Inflammatory macrophage (primary cell): ENCODE measurements around the gene ANKZF1.
"Not testable (repeated sequence)": the region's sequence is repeated elsewhere in the genome, so short reads cannot be mapped to it uniquely, and the experiment has no call there.

ENCODE experiments used
- DNase-seq, 2 donors: peaks; one replicate each; pipeline ENCODE4 v3.0.0-alpha.2; 2020 to 2022
- total RNA-seq, 18 experiments: gene quantifications; one replicate each; lab custom pipeline; 2026; ENCODE audit warnings: mixed read lengths in 6 of 18, inconsistent platforms in 2 of 18; lab: John Stamatoyannopoulos, UW

ANKZF1 gene, protein sequence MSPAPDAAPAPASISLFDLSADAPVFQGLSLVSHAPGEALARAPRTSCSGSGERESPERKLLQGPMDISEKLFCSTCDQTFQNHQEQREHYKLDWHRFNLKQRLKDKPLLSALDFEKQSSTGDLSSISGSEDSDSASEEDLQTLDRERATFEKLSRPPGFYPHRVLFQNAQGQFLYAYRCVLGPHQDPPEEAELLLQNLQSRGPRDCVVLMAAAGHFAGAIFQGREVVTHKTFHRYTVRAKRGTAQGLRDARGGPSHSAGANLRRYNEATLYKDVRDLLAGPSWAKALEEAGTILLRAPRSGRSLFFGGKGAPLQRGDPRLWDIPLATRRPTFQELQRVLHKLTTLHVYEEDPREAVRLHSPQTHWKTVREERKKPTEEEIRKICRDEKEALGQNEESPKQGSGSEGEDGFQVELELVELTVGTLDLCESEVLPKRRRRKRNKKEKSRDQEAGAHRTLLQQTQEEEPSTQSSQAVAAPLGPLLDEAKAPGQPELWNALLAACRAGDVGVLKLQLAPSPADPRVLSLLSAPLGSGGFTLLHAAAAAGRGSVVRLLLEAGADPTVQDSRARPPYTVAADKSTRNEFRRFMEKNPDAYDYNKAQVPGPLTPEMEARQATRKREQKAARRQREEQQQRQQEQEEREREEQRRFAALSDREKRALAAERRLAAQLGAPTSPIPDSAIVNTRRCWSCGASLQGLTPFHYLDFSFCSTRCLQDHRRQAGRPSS
- total RNA-seq: 2.4 to 21.6 (median 12.9) reads per million in 18 experiments

DNA sequence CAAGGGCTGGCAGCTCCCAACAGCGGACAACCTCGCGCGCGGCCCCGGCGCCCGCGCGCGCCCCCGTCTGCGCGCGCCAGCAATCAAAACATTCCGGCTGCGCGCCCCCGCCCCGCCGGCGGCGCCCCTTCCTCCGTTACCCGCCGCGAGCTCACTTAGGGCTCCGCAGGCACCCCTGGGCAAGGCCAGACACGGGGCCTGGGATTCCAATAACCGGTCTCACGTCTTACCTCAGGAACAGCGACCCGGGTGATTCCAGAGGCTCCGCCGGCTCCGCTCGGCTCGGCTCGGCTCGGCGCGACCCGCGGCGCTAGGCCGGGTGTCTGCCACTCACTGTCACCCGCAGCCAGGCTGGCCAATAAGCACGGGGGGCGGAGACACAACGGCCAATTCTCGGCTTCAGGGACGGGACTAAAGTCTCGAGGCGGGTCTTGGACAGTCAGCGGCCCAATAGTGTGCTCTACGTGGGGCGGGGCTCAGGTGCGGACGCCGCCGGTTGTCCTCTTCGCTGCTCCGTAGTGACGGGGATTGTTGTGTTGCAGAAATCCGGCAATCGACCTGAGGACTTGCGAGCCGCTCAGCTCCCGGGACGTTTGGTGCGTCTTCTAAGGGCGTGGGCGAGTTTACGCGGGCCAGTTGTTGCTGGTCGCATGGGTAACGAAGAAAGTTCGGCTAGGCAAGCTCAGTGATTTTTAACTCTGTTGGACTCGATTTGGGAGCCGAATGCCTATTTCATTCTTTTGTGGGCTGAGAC, at the start of gene ANKZF1, which contains the start of gene ATG9A:
ANKZF1 (plus strand) TSS at position 502 of the 754 bp plus-strand sequence. CDS start 452 bp downstream, outside the sequence.
ATG9A (minus strand) TSS at position 332 of the 754 bp plus-strand sequence. CDS start 1,612 bp downstream, outside the sequence.
- peak; percentile 99 for DNase-seq

DNA sequence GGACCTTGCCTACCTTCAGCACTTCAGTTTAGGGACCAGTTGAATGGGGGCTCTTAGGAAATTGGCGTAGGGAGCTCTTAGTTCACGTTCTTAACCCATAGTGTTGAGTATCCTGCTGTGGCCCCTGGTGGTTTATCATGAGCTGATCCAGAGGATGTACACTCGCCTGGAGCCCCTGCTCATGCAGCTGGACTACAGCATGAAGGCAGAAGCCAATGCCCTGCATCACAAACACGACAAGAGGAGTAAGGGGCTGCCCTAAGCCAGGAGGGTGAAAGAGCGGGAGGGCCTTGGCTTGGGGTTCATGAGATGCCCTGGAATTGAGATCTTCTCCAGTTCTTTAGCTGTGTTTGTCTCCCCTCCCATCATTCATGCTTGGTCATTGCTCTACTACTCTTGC, 48.6 kb upstream of the ANKZF1 start:
- no peak for DNase-seq

DNA sequence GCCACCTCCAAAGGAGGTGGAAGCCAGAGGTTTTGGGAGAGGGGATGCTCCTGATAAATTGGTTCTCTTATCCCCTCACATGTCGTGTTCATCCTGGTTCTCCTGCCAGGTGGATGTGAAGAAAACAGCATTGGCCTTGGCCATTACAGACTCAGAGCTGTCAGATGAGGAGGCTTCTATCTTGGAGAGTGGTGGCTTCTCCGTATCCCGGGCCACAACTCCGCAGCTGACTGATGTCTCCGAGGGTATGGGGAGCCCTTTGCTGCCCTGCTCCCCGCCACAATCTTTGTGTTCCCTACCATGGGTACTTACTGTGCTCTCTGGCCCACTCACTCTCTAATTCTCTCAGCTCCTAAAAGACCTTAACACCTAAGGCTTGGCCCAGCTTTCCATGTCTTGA, 48.1 kb upstream of the ANKZF1 start:
- no peak for DNase-seq

DNA sequence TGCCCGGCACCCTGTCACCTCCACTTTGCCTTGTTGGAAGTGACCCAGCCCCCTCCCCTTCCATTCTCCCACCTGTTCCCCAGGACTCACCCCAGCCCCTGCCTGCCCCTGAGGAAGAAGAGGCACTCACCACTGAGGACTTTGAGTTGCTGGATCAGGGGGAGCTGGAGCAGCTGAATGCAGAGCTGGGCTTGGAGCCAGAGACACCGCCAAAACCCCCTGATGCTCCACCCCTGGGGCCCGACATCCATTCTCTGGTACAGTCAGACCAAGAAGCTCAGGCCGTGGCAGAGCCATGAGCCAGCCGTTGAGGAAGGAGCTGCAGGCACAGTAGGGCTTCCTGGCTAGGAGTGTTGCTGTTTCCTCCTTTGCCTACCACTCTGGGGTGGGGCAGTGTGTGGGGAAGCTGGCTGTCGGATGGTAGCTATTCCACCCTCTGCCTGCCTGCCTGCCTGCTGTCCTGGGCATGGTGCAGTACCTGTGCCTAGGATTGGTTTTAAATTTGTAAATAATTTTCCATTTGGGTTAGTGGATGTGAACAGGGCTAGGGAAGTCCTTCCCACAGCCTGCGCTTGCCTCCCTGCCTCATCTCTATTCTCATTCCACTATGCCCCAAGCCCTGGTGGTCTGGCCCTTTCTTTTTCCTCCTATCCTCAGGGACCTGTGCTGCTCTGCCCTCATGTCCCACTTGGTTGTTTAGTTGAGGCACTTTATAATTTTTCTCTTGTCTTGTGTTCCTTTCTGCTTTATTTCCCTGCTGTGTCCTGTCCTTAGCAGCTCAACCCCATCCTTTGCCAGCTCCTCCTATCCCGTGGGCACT, 47.1 kb upstream of the ANKZF1 start:
- DNase-seq: peak; percentile 63 to 65

DNA sequence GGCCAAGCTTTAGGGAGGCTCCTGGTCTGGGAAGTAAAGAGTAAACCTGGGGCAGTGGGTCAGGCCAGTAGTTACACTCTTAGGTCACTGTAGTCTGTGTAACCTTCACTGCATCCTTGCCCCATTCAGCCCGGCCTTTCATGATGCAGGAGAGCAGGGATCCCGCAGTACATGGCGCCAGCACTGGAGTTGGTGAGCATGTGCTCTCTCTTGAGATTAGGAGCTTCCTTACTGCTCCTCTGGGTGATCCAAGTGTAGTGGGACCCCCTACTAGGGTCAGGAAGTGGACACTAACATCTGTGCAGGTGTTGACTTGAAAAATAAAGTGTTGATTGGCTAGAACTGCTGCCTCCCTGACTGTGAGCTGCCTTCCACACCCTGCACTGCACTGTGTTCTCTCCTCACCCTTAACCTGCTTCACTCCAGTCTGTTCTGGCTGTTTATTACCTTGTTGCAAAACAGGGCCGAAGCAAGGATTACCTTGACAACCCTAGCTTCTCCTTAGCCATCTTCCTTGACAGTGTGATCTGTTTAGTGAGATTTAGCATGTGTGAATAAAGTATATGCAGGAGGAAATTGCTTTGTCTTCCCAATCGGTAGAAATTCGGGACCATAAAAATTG, 46.3 kb upstream of the ANKZF1 start:
- no peak for DNase-seq

DNA sequence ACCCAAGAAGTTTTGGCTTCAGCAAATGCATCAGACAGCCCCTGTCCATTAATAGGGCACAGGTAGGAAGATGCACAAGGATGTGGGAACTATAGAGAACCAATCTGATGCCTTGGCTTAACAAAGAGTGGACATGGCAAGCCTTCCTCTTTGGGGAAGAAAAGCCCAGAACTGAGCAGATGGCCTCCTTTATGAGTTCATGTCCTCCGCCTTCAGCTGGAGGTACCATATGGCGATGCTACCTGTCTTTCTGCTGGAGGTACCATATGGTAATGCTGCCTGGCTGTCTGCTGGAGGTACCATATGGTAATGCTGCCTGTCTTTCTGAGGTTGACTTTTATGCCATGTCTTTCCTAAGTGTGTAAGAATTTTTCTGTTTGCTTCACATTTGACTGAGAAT, 45.5 kb upstream of the ANKZF1 start:
- no peak for DNase-seq

DNA sequence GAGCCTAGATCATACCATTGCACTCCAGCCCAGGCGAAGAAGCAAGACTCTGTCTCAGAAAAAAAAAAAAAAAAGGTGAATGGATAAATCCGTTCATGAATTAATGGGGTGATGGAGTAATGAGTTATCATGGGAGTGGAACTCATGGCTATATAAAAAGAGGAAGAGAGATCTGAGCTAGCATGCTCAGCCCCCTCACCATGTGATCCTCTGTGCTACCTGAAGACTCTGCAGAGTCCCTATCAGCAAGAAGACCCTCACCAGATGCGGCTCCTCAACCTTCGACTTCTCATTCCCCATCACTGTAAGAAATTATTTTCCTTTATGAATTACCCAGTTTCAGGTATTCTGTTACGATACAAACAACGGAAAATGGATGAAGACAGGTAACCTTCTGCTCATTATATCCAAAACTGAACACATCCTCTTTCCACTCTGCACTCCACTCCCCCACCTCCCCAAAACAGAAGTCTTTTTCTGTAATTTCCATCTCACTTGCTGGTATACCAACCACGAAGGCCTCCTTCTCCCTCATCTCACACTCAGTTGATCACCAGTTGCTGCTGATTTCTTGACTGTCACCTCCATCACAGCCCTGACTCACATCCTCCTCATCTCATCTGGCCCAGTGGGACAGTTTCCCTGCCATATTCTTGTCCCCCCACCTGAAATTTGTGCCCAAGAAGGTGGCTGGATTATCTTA, 42.7 kb upstream of the ANKZF1 start:
- no peak for DNase-seq

DNA sequence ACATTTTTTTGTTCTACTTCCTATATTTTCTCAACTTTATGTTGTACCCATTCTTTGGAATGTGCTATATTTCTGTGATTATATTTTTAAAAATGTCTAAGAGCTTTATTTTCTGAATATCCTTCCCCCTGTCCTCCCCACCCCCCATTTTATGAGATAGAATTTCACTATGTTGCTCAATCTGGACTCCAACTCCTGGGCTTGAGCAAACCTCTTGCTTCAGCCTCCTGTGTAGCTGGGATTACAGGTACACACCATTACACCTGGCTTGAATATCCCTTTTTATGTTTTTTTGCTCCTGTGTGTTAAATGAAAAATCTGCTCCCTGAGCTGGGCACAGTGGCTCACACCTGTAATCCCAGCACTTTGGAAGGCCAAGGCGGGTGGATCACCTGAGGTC, 32.2 kb upstream of the ANKZF1 start:
- DNase-seq: no peak

DNA sequence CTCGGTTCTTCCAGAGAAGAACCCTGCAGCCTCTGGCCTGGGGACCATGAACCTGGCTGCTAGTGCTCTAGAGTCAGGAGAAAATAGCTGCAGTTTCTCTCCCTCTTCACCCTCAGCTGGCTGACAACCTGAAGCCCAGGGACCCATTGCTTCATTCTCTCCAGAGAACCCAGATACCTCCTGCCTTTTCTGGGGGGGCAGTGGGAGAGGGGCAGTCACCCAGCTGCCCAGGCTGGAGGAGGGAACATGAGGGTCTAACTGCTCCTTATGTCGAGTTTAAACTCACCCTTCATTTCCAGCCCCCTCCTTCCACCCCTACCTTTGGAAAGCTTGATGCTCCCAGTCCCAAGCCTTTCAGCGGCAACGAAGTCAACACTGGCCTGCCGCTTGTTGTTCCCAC, 30.6 kb upstream of the ANKZF1 start:
- no peak for DNase-seq

DNA sequence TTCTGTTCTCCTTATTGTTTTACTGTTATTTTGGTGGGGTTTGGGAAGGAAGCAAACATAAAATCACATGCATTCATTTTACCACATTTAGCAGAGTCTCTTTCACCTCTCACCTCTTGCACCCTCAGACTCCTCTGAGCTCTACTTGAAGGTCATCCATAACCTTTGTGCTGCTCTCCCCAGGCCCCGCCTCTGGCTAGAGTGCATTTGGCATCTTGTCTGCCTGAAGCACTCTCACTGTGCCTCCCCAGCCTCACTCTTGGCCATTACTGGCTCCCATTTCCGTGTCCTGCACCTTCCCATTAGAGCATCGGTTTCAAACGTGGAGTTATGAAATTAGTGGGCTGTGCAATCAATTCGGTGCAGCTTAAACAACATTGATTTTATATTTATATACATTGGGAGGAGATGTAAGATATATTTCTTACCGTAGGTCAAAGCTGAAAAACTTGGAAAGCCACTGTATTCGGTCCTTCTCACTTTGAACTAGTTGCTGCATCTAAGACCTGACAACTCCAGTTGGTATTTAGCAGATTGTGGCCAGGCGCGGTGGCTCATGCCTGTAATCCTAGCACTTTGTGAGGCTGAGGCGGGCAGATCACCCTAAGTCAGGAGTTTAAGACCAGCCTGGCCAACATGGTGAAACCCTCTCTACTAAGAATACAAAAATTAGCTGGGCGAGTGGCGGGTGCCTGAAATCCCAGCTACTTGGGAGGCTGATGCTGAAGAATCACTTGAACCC, 30.0 kb upstream of the ANKZF1 start:
- DNase-seq: no peak

DNA sequence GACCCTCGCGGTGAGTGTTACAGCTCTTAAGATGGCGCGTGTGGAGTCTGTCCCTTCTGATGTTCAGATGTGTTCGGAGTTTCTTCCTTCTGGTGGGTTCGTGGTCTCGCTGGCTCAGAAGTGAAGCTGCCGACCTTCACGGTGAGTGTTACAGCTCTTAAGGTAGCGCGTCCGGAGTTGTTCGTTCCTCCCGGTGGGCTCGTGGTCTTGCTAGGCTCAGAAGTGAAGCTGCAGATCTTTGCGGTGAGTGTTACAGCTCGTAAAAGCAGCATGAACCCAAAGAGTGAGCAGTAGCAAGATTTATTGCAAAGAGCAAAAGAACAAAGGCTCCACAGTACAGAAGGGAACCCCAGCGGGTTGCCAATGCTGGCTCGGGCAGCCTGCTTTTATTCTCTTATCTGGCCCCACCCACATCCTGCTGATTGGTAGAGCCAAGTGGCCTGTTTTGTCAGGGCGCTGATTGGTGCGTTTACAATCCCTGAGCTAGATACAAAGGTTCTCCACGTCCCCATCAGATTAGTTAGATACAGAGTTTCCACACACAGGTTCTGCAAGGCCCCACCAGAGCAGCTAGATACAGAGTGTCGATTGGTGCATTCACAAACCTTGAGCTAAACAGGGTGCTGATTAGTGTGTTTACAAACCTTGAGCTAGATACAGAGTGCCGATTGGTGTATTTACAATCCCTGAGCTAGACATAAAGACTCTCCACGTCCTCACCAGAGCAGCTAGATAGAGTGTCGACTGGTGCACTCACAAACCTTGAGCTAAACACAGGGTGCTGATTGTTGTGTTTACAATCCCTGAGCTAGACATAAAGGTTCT, 28.9 kb upstream of the ANKZF1 start:
- not testable (repeated sequence) for DNase-seq

DNA sequence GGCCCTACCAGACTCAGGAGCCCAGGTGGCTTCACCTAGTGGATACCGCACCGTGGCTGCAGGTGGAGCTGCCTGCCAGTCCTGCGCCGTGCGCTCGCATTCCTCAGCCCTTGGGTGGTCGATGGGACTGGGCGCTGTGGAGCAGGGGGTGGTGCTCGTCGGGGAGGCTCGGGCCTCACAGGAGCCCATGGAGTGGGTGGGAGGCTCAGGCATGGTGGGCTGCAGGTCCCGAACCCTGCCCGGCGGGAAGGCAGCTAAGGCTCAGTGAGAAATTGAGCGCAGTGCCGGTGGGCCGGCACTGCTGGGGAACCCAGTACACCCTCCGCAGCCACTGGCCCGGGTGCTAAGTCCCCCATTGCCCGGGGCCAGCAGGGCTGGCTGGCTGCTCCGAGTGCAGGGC, 28.3 kb upstream of the ANKZF1 start:
- DNase-seq: not testable (repeated sequence)

DNA sequence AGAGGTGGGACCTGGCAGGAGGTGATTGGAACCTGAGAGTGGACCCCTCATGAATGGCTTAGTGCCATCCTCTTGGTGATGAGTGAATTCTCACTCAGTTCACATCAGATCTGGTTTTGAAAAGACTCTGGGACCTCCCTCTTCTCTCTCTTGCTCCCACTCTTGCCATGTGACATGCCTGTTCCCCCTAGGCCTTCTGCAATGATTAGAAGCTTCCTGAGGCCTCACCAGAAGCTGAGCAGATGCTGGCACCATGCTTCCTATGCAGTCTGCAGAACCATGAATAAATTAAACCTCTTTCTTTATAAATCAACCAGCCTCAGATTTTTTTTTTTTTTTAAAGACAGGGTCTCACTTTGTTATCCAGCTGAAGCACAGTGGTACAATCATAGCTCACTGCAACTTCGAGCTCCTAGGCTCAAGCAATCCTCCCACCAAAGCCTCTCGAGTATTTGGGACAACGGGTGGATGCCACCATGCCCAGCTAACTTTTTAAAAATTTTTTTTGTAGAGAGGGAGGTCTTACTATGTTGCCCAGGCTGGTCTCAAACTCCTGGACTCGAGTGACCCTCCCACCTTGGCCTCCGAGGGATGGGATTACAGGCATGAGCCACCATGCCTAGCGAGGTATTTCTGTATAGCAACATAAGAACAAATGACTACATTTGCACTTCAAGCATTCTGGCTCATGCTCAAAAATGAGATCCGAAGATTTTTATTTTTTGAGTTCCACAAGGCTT, 25.0 kb upstream of the ANKZF1 start:
- DNase-seq: no peak

DNA sequence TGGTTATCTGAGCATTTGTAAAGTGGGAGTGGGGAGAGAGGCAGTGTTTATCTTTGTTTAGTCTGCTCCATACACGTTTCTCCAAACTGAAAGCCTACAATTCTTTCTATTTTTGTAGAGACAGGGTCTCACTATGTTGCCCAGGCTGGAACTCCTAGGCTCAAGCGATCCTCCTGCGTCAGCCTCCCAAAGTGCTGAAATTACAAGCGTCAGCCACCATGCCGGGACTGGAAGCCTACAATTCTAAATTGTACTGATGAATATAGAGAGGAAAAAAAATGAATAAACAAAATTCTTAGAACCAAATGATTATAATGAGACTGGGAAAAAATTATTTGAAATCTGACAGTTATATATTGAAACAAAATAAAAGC, 24.5 kb upstream of the ANKZF1 start:
- no peak for DNase-seq

DNA sequence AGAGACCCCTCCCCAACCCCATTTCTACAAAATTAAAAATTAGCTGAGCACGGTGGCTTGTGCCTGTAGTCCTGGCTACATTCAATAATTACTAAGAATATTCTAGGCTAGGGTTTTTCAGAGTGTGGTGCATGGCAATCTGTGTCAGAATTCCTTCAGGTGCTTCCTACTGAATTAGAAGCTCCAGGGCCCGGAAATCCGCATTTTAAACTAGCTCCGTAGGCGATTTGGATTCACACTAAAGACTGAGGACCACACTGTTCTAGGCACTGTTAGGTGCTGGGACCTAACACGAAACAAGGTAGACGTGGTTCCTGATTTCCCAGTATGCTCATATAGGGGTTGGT, 23.7 kb upstream of the ANKZF1 start:
- DNase-seq: no peak

DNA sequence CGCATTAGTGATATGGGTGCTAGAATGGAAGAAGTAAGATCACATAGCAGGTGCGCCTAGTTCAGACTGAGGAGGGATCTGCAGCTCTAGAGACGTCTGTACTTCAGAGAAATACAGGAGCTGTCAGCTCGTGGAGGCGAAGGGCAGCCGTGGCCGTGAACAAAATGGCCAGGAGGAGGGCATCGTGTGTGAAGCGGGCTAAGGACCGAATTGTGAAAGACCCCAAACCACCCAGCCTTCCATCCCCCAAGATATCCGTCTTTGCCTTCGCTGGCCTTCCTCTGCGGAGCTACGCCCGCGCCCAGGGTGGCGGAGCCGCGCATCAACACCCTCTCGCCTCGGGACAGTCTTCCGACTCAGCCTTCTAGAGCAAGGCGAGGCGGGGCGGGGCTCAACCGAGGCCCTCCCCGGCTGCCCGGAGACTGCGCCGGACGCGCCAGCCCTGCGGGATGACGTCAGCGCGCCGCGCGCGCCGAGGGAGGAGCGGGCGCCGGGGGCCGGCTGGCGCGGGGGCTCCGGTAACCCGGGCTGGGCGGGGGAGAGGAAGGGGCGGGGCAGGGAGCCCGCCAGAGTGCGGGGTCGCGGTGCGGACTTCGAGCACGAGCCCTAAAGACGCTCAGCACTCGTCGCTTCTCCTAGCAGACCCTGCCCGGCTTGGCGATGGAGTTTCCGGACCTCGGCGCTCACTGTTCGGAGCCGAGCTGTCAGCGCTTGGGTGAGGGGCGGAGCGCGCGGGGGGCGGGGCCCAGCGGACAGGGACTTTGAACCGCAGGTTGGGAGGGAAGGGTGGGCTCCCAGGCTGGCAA, 23.1 kb upstream of the ANKZF1 start, which contains the start of gene ZFAND2B:
ZFAND2B (plus strand) TSS at position 455 of the 806 bp plus-strand sequence; CDS start at position 661, 206 bp downstream.
- peak; percentile 93 to 96 for DNase-seq

DNA sequence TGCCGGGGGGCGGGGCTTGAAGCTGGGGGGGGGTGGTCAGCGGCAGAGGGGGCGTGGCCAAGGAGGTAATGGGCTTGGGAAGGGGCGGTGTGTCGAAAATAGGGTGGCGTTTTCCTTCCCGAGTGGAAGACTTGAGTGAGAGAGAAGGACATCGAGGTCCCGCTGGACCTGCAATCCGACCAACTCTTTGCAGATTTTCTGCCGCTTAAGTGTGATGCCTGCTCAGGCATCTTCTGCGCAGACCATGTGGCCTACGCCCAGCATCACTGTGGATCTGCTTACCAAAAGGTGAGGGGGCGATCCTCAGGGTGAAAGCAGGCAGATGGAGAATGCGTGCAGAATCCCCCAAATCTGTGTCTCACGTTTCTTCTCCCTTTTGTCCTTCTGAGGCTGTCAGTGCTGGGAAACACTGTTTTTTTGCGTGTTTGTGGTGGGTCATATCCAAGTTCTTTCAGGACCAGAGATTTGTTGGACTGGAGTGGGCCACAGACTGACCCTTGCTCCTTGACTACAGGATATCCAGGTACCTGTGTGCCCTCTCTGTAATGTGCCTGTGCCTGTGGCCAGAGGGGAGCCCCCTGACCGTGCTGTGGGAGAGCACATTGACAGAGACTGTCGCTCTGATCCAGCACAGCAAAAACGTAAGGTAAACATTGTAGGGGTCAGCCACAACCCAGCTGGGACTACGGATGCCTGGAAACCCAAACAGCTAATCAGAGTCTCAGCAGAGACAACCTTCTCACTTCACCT, 22.3 kb upstream of the ANKZF1 start:
- DNase-seq: no peak
